Measurements from ENCODE around the gene EED.
A peak's percentile ranks its signal among the peaks of the same experiment; 100 is the strongest.
"Not testable (repeated sequence)": the region's sequence is repeated elsewhere in the genome, so short reads cannot be mapped to it uniquely, and the experiment has no call there.

Gene EED

GRCh38 chr11:86292912-86293616 lies 48.5 kb downstream of the EED start:
- DNase-seq (ENCODE audit: low spot score): no peak

GRCh38 chr11:86294026-86294425 lies 49.5 kb downstream of the EED start:
- DNase-seq (ENCODE audit: low spot score): no peak

GRCh38 chr11:86301742-86302091 lies 57.2 kb downstream of the EED start:
- DNase-seq (ENCODE audit: low spot score): no peak

- peak; percentile 100 for DNase-seq (ENCODE audit: low spot score)
Measured at GRCh38 chr11:86302092-86302793, 57.7 kb downstream of the EED start, which contains the start of gene HIKESHI. Gene HIKESHI, plus strand, starts transcription at chr11:86302240. Its CDS starts 209 bp downstream, at chr11:86302449.

DNA sequence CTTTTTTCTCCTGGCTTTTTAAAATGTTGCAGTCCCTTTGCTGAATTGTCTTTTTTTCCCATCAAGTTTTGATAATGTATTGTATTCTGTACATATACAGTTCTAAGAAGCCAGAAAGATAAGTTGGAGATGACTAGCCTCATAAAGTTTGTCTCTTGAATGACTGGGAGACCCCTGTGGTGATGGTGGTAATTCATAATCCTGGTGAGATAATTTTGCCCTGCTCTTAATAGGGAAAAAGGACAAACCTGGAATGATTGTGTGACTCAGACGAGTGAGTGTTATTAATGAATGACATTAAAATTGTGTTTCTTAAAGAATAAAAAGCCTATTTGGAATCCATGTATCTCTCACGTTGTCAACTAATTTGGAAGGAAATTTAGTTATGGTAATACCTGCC lies 58.7 kb downstream of the EED start:
- DNase-seq (ENCODE audit: low spot score): no peak

GRCh38 chr11:86308710-86309109 lies 64.2 kb downstream of the EED start:
- DNase-seq (ENCODE audit: low spot score): not testable (repeated sequence)

DNA sequence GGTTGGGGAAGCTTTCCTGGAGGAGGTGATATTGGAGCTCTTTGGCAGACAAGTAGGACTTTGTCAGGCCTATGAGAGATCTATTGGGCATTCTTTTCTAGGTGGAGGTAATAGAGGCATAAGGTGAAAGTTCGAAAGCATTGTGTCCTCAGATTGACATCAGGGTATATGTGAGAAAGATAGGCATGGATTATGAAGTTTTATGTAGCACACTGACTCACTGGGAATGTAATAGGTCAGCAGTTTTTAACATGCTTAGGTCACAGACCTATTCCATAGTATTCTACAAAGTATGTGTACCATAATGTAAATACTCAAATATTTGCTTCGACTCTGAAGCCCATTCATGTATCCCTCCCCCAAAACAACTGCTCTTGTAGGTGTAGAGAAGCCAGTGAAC lies 69.2 kb downstream of the EED start:
- no peak for DNase-seq (ENCODE audit: low spot score)

GRCh38 chr11:86314636-86315035 lies 70.1 kb downstream of the EED start:
- DNase-seq (ENCODE audit: low spot score): no peak
